Measurements from ENCODE around the gene ZFP92. TPM values are rescaled to one million over a fixed set of nuclear protein-coding genes. Genes with fewer than 3 reads are reported as not detected.

The ZFP92 gene
- total RNA-seq, 8 experiments from 2014 or later: under 0.01 to 0.19 (median 0.04) TPM; not detected in 3

DNA sequence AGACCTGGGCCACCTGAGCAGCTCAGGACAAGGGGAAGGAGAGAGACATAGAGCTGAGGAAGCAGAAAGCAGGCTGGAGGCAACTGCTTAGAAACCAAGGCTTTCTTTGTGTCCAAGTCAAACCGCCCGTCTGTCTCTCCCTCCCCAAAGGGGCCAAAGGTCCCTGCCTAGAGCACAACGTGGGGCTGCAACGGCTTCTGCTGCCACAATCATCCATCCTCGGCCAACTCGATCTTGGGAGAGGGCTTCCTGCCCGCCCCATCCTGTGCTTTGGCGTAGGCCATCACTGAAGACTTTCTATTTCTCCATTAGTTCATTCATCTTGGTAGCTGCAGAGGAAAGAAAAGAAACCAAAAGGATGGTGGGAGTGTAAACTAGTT lies 36.3 kb downstream of the ZFP92 start:
- H3K4me3 ChIP-seq: no peak overlapping the region
- no peak for ATAC-seq (replicated peaks in 6 of 8)
- WGBS, 10 experiments: 40 to 73% methylated on average over 1 to 5 of the region's 8 CpGs; no CpG with 5 or more reads in 8 of the 10 experiments
- in situ Hi-C loops (cut with MboI; ENCODE audit: low pct_unique_long_range_greater_than_20kb in 2 of 9, low sequenced_read_pairs in 9 of 9, unreplicated experiment in 9 of 9): no loop called here
- H3K4me1 ChIP-seq (replicated peaks in 1 of 2): no peaks in the 10 kb centered on the region
- no peak overlapping the region for H3K27ac ChIP-seq

DNA sequence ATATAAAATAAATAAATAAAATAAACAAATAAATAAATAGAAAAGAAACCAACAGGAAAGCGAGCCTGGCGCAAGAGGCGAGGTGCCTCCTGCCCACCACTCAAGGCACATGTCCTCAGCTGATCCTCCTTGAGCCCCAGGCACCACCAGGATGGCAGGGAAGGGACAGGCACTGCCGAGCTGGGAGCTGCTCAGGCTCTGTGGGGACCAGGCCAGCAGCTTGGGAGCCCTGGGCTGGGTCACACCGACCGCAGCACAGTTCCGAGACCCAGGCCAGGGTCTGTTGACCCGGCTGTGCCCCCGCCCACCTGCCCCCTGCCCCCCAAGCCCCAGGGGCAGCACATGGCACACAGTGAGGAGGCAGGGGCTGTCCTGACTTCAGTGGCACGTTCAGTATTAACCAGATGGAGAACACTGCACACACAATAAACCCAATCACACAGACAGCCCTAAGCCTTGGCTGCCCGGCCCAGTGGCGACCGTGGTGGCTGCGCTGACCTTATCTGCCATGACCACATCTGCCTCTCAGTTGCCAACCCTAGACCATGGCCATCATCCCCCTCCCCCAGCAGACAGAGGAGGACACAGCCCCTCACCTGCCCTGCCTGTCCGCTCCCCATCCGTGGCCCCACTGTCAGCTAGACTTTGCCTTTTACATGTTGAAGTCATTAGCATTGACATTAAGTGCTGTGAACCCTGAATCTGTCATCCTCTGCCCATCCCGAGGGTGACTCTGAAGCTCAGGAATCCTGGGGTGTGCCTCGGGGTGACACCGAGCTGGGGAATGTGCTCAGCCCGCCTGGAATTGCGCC lies 37.5 kb downstream of the ZFP92 start:
- in situ Hi-C loops (cut with MboI; ENCODE audit: low pct_unique_long_range_greater_than_20kb in 2 of 9, low sequenced_read_pairs in 9 of 9, unreplicated experiment in 9 of 9): no loop called here
- H3K4me1 ChIP-seq (replicated peaks in 1 of 2): no peaks in the 10 kb centered on the region
- no peak overlapping the region for H3K27ac ChIP-seq
- no peak overlapping the region for H3K4me3 ChIP-seq
- no peak for ATAC-seq (replicated peaks in 6 of 8)
- WGBS, 10 experiments: 40 to 100% (median 65%) methylated on average over 1 to 3 of the region's 21 CpGs; no CpG with 5 or more reads in 7 of the 10 experiments

DNA sequence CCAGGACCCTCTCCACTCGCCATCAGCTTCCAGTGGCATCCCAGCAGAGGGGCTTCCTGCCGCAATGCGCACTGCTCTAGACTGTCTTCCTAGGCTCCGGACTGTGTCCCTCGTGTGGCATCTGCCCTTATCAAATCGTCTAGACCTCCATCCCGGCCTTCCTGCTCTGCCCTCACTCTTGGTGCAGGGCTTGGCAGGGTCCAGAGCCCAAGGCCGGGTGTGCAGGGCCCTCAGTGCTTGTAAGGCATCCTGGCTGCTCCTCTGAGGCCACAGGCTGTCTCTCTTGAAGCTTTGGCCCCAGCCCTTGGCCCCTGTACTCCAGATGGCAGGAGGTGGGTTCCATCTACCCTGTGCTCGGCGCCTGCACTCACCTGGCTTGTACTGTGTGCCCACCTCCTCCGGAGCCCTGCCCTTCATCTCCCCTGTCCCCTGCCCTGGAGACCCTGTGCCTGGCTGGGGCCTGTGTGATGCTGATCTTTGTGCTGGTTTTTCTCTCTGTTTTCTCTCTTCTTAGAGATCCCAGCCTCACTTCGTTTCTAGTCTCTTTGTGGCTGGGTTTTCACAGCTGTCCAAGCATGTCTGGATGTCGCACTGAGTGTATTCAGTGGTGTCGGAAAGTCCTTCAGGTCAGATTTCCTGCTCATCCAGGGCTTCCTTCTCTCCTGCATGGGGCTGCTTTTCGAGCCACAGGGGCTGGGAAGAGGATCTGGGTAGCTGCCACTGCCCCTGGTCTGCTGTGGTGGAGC lies 38.3 kb downstream of the ZFP92 start:
- WGBS, 10 experiments: 65 to 100% methylated on average over 1 to 7 of the region's 15 CpGs; no CpG with 5 or more reads in 8 of the 10 experiments
- Histone ChIP-seq H3K27ac (no peak overlapping the region), H3K4me3 (no peak overlapping the region), H3K4me1 (replicated peaks in 1 of 2) (no peaks in the 10 kb centered on the region)
- in situ Hi-C loops (cut with MboI; ENCODE audit: low pct_unique_long_range_greater_than_20kb in 2 of 9, low sequenced_read_pairs in 9 of 9, unreplicated experiment in 9 of 9): no loop called here
- no peak for ATAC-seq (replicated peaks in 6 of 8)

DNA sequence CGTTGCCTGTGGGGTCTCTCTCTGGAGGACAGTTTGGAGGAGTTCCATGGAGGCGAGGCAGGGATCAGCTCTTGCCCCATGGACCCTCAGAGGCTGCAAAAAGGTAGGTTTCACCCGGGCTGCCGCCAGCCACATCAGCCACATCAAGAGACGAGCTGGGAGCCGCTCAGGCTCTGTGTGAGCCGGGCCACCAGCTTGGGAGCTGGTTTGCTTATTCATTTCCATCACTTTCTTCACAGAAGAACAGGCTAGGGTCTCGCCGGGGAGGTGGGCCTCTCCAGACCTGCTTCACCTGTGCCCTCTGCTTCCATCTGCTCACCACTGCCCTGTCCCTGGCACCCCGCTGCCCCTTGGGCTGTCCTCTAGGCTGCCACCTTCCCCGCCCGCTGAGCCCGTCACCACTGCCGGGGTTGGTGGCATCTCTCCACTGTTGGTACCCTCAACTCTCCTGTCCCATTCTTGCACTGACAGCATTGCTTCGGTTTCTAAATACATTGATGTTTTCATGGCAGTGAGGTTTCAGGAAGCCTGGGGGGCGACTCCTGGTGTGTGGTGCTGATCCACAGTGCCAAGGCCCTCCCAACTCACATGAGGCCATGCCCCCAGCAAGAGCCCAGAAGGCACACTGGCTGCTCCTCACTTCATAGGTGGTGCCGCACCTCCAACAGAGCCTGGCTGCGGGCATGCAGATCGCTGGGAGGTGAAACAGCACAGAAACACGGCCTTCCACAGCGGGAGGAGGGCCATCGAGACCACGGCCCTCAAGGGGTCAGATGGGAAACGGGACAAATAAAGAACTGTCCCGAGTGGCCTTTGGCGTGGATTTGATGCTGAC lies 39.1 kb downstream of the ZFP92 start:
- in situ Hi-C loops (cut with MboI; ENCODE audit: low pct_unique_long_range_greater_than_20kb in 2 of 9, low sequenced_read_pairs in 9 of 9, unreplicated experiment in 9 of 9): no loop called here
- 54 to 100% methylated on average over 4 to 6 of the region's 26 CpGs; no CpG with 5 or more reads in 8 of the 10 experiments for WGBS, 10 experiments
- Histone ChIP-seq H3K4me1 (replicated peaks in 1 of 2) (no peaks in the 10 kb centered on the region), H3K4me3 (no peak overlapping the region), H3K27ac (no peak overlapping the region)
- ATAC-seq (replicated peaks in 6 of 8): no peak

DNA sequence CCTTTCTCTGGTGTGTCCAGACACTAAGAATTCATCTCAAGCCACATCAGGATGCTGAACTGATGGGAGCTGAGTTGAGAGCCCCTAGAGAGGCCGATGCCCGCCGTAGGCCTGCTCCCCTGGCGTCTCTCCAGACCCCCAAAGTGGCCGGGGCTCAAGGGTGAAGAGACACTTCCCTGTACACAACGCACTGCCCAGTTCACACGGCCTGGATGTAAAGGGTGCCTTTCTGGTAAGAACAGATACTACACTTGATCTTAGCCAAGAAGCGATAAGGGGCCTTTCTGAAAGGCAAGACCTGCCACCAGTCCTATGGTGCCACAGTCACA lies 39.6 kb downstream of the ZFP92 start:
- H3K4me1 ChIP-seq (replicated peaks in 1 of 2): no peaks in the 10 kb centered on the region
- ATAC-seq (replicated peaks in 6 of 8): no peak
- 90% methylated on average over 2 of the region's 8 CpGs; no CpG with 5 or more reads in 9 of the 10 experiments for WGBS, 10 experiments
- no peak overlapping the region for H3K4me3 ChIP-seq
- in situ Hi-C loops (cut with MboI; ENCODE audit: low pct_unique_long_range_greater_than_20kb in 2 of 9, low sequenced_read_pairs in 9 of 9, unreplicated experiment in 9 of 9): no loop called here
- H3K27ac ChIP-seq: no peak overlapping the region

DNA sequence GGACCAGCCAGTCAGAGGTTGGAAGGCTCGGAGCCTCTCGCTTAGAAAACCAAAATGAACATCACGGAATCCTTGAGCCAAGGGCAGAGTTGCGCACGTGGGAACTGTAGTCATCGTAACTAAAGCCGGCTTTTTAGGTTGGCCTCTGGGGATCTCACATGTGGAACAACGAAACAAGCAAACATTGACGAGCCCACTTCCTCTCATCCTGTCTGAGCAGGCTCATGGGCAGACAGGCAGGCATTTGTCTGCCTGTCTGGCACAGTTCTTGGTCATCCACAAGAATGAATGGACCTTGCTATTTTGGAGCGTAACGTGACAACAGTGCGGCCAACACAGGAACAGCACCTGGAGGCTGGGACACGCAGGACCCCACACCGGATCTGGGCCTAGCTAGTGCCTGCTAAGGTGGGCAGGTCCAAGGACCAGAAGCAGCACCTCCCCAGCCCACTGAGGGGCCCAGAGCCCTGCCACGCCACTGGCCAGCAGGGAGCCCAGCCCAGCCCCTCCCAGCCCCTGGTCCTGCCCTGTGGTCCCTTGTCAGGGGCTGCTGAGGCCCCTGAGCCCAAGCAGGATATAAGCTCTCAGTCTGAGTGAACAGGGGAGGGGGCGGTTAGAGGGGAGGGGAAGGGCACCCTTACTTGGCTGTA lies 43.8 kb downstream of the ZFP92 start:
- no peak overlapping the region for H3K27ac ChIP-seq
- no peak for ATAC-seq (replicated peaks in 6 of 8)
- in situ Hi-C loops (cut with MboI; ENCODE audit: low pct_unique_long_range_greater_than_20kb in 2 of 9, low sequenced_read_pairs in 9 of 9, unreplicated experiment in 9 of 9): no loop called here
- 77% methylated on average over 4 of the region's 16 CpGs; no CpG with 5 or more reads in 9 of the 10 experiments for WGBS, 10 experiments
- no peak overlapping the region for H3K4me3 ChIP-seq
- no peaks in the 10 kb centered on the region for H3K4me1 ChIP-seq (replicated peaks in 1 of 2)

DNA sequence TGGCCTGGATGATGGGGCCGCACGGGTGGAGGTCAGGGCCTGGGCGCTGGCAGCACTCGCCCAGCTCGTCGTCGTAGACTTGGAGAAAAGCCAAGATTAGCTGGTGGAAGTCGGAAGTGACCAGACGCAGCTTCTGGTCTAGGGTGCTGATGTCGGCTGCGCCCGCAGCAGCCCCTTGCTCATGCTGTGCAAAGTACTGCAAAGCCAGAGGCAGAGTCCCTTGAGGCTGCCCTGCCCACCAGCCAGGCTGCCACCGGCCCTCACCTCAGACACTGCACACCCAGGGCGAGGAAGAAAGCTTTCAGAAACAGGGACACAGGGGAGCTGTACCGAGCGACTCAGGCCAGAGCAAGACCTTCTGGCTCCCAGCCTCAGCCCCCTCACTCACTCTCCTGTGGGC lies 44.3 kb downstream of the ZFP92 start:
- H3K4me1 ChIP-seq (replicated peaks in 1 of 2): no peaks in the 10 kb centered on the region
- H3K4me3 ChIP-seq: no peak overlapping the region
- in situ Hi-C loops (cut with MboI; ENCODE audit: low pct_unique_long_range_greater_than_20kb in 2 of 9, low sequenced_read_pairs in 9 of 9, unreplicated experiment in 9 of 9): no loop called here
- no peak overlapping the region for H3K27ac ChIP-seq
- WGBS, 10 experiments: no CpG with 5 or more reads among the region's 16 CpGs
- no peak for ATAC-seq (replicated peaks in 6 of 8)

DNA sequence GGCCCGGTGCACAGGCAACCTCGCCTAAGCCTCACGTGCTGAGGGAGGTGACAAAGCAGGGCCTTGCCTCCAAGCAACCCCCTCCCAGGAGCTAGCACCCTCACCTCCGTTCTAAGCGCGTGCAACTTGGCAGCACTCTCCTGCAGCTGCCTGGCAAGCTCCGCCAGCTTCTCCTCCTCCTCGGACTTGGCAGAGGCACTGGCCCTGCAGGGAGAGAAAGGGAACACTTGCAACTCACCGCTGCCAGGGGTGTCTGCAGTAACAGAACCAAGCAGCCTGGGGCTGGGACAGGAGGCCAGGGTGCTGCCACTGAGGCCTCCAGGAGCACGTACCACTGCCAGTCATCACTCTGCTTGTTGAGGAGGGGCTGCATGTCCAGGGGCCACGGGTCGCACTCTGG lies 44.9 kb downstream of the ZFP92 start:
- 50 to 100% methylated on average over 1 to 2 of the region's 12 CpGs; no CpG with 5 or more reads in 8 of the 10 experiments for WGBS, 10 experiments
- H3K4me1 ChIP-seq (replicated peaks in 1 of 2): no peaks in the 10 kb centered on the region
- H3K4me3 ChIP-seq: no peak overlapping the region
- peak in 1 of 8 experiments; percentile 24 for ATAC-seq (replicated peaks in 6 of 8)
- in situ Hi-C loops (cut with MboI; ENCODE audit: low pct_unique_long_range_greater_than_20kb in 2 of 9, low sequenced_read_pairs in 9 of 9, unreplicated experiment in 9 of 9): no loop called here
- no peak overlapping the region for H3K27ac ChIP-seq

DNA sequence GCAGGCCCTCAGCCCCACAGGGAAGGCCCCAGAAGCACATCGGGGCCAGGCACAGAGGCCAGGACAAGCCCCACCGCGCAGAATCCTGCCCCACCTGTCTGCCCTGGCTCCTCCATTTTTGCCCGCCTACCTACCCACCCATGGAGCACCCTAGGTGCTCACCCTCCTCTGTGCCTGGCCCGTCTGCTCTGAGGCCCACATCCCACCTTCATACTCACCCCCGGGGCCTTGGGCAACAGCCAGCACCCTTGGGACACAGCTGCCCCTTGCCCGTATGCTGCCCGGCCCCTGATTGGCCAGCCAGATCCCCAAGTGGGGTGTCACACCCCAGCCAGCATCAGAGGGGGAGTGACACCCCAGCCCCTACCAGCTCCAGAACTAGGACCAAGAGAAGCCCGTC lies 45.4 kb downstream of the ZFP92 start:
- Histone ChIP-seq H3K4me3 (no peak overlapping the region), H3K27ac (no peak overlapping the region), H3K4me1 (replicated peaks in 1 of 2) (no peaks in the 10 kb centered on the region)
- in situ Hi-C loops (cut with MboI; ENCODE audit: low pct_unique_long_range_greater_than_20kb in 2 of 9, low sequenced_read_pairs in 9 of 9, unreplicated experiment in 9 of 9): no loop called here
- ATAC-seq (replicated peaks in 6 of 8): no peak
- WGBS, 10 experiments: no CpG with 5 or more reads among the region's 9 CpGs

DNA sequence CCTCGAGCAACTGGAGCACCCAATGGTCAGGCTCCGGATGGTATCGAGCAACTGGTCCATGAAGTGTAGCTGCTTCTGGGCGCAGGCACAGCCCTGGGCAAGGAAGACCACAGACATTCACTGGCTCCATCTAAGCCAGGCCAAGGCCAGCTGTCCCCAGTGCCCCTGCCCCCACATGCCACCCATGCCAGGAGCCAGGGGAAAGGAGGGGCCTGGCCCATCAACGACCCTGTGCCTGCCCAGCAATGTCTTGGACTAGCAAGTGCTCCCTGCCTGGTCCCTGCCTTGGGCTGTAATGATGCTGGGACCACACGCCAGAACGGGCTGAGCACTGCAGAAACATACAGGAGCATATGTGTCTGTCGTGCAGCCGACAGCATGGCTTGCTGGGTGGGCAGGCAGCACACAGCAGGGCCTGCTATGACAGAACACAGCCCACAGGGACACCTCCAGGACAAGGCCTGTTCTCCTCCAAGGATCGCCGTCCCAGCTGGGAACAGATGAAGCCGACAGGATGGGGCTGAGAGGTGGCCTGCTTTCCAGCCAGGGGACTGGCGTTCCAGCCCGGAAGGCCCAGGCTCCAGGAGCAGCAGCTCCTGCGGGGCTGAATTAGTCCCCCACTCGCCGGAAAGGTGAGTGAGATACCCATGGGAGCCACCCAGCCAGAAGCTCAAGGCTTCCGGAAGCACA lies 46.0 kb downstream of the ZFP92 start:
- Histone ChIP-seq H3K4me1 (replicated peaks in 1 of 2) (no peaks in the 10 kb centered on the region), H3K27ac (no peak overlapping the region), H3K4me3 (no peak overlapping the region)
- in situ Hi-C loops (cut with MboI; ENCODE audit: low pct_unique_long_range_greater_than_20kb in 2 of 9, low sequenced_read_pairs in 9 of 9, unreplicated experiment in 9 of 9): no loop called here
- 42% methylated on average over 7 of the region's 18 CpGs; no CpG with 5 or more reads in 9 of the 10 experiments for WGBS, 10 experiments
- no peak for ATAC-seq (replicated peaks in 6 of 8)

DNA sequence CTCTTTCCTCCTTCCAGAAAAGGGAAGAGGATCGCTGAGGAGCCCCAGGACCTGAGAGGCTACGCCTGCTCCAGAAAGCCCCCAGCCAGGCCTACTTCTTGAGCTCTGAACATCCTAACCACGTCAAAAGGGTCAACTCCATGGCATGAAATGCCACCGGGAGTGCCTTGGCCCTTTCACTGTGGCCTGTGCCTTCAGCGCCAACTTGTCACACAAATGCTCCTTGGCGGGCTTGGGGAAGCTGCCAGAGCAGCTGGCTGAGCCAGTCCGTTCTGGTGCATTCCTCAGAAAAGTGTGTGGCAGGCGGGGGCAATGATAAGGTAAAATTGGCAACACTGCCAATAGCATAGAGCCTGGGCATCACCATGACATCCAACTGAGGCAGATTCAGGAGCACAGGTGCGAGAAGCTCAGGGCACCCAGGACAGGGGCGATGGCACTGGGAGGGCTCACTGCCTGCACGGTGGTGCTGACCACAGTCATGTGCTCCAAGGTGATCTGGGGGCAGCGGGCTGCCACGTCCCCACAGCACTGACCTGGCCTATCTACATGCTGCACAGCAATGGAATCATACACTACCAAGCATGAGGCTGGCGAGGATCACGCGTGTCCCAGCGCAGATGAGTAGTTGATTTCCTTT lies 46.7 kb downstream of the ZFP92 start:
- in situ Hi-C loops (cut with MboI; ENCODE audit: low pct_unique_long_range_greater_than_20kb in 2 of 9, low sequenced_read_pairs in 9 of 9, unreplicated experiment in 9 of 9): no loop called here
- H3K4me3 ChIP-seq: no peak overlapping the region
- H3K4me1 ChIP-seq (replicated peaks in 1 of 2): no peaks in the 10 kb centered on the region
- ATAC-seq (replicated peaks in 6 of 8): no peak
- WGBS, 10 experiments: 67 to 90% (median 80%) methylated on average over 1 to 4 of the region's 17 CpGs; no CpG with 5 or more reads in 7 of the 10 experiments
- H3K27ac ChIP-seq: no peak overlapping the region

DNA sequence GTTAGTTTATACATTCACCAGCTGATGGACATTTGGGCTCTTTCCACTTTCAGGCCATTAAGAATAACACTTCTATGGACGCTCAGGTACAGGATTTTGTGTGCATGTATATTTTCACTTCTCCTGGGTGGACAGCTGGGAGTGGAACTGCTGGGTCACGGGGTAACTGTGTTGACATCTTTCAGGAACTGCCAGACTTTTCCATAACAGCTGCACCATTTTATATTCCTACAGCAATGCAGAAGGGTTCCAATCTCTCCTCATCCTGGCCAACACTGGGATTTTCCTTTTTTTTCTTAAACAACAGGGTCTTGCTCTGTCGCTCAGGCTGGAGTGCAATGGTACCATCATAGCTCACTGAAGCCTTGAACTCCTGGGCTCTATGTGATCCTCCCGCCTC lies 47.2 kb downstream of the ZFP92 start:
- in situ Hi-C loops (cut with MboI; ENCODE audit: low pct_unique_long_range_greater_than_20kb in 2 of 9, low sequenced_read_pairs in 9 of 9, unreplicated experiment in 9 of 9): no loop called here
- H3K4me3 ChIP-seq: no peak overlapping the region
- no peak overlapping the region for H3K27ac ChIP-seq
- WGBS, 10 experiments: 34% methylated on average over 2 of the region's 4 CpGs; no CpG with 5 or more reads in 9 of the 10 experiments
- ATAC-seq (replicated peaks in 6 of 8): no peak
- H3K4me1 ChIP-seq (replicated peaks in 1 of 2): no peaks in the 10 kb centered on the region
